Ishikawa (cell line): ENCODE measurements around the gene HDGF.

Source experiments
- CREB1 ChIP-seq: IDR thresholded peaks from 2 replicates; pipeline ENCODE4 v1.6.1; 2012; ENCODE audit warnings: low read depth
- EGR1 ChIP-seq: IDR thresholded peaks from 2 replicates; pipeline ENCODE4 v1.6.1; 2012
- EP300 ChIP-seq: IDR thresholded peaks from 2 replicates; pipeline ENCODE4 v1.6.1; 2012; ENCODE audit warnings: borderline replicate concordance
- NFIC ChIP-seq: IDR thresholded peaks from 2 replicates; pipeline ENCODE4 v1.6.1; 2012
- RAD21 ChIP-seq: IDR thresholded peaks from 2 replicates; pipeline ENCODE4 v1.6.1; 2012; ENCODE audit warnings: low read depth
- REST ChIP-seq: IDR thresholded peaks from 2 replicates; pipeline ENCODE4 v1.6.1; 2012; ENCODE audit warnings: low read depth, mild to moderate bottlenecking
- TAF1 ChIP-seq: IDR thresholded peaks from 2 replicates; pipeline ENCODE4 v1.6.1; 2012; ENCODE audit warnings: low read depth, mild to moderate bottlenecking
- TCF12 ChIP-seq: IDR thresholded peaks from 2 replicates; pipeline ENCODE4 v1.6.1; 2012; ENCODE audit warnings: low read depth
- TEAD4 ChIP-seq: IDR thresholded peaks from 2 replicates; pipeline ENCODE4 v1.6.1; 2012
- USF1 ChIP-seq: IDR thresholded peaks from 2 replicates; pipeline ENCODE4 v1.6.1; 2012
- ZBTB7A ChIP-seq: IDR thresholded peaks from 2 replicates; pipeline ENCODE4 v1.6.1; 2012; ENCODE audit warnings: low read depth

GRCh38 chr1:156794506-156795373, 43.3 kb upstream of the HDGF start:
- no peak for TF ChIP-seq RAD21
- TF ChIP-seq TAF1, result no peak
- no peak for TF ChIP-seq REST
- no peak for TF ChIP-seq EGR1
- TF ChIP-seq TCF12, result no peak
- TF ChIP-seq CREB1, result no peak
- TF ChIP-seq NFIC, result no peak
- TF ChIP-seq ZBTB7A, result no peak
- TF ChIP-seq TEAD4, result no peak
- TF ChIP-seq EP300, result no peak
- TF ChIP-seq USF1, result no peak
